ENCODE results near the gene OFD1. TPM values are rescaled to one million over a fixed set of nuclear protein-coding genes. Genes with fewer than 3 reads are reported as not detected.

The OFD1 gene
- total and polyA plus RNA-seq, 2 of the 8 experiments (the other 6 are each of a cell fraction or from before 2014, with no cell fraction given) = 8.0 to 23.4 TPM

DNA sequence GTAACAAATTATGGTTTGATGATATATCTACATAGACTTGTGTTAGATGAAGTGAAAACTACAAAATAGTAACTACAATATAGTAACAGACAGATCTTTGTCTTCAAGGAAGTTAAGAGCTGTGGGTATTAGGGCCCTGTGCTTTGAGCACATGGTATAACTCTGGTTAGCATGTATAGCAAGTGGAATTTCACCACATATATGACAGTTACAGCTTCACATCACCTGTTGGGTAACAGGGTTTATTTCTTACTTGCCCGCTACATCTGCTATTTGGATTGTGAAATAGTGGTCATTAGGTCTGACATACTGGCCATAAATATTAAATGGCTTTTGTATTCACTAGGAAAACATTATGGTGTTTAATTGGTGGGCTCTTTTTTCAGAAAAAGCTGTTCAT, 20.2 kb downstream of the OFD1 start:
- Histone ChIP-seq H3K4me2 (ENCODE audit: insufficient read depth in 1 of 2, low read depth in 2 of 2, low read length in 2 of 2) (no peak overlapping the region), H3K4ac (replicated peaks; ENCODE audit: insufficient read length, low read depth, low read length) (no peak overlapping the region), H2AFZ (ENCODE audit: low read length) (no peak overlapping the region), H3K36me3 (ENCODE audit: control insufficient read depth in 2 of 4, insufficient read depth in 4 of 4, low read length in 3 of 4) (peaks cover 0 to 59% (median 16%) of the 10 kb centered on the region in 4 experiments; a peak in 7 of 8 replicates), H3K27me3 (replicated peaks in 1 of 4; ENCODE audit: control insufficient read depth in 3 of 4, extremely low read depth in 1 of 4, insufficient read depth in 3 of 4, low read length in 3 of 4) (no peaks in the 10 kb centered on the region), H3K4me3 (ENCODE audit: extremely low read depth in 1 of 4, insufficient read depth in 2 of 4, low read depth in 3 of 4, low read length in 4 of 4) (no peak overlapping the region), H4K20me1 (replicated peaks in 1 of 2; ENCODE audit: control insufficient read depth in 1 of 2, insufficient read depth in 2 of 2, low read length in 2 of 2) (no peaks in the 10 kb centered on the region), H3K9ac (replicated peaks in 1 of 4; ENCODE audit: extremely low read depth in 1 of 4, low read depth in 3 of 4, low read length in 3 of 4) (no peak overlapping the region), H3K14ac (ENCODE audit: insufficient read length) (no peak overlapping the region), H3K23me2 (ENCODE audit: low read depth, low read length) (no peaks in the 10 kb centered on the region), H3K23ac (ENCODE audit: insufficient read length) (no peak overlapping the region), H4K5ac (ENCODE audit: insufficient read length, low read depth, low read length) (no peak overlapping the region), H4K91ac (replicated peaks; ENCODE audit: insufficient read length, low read length) (no peak overlapping the region), H2BK5ac (ENCODE audit: low read depth, low read length) (no peak overlapping the region), H3K79me2 (ENCODE audit: control insufficient read depth in 1 of 2, insufficient read depth in 2 of 2, low read length in 2 of 2) (no peaks in the 10 kb centered on the region), H3K79me1 (ENCODE audit: low read depth, low read length) (no peaks in the 10 kb centered on the region), H4K8ac (ENCODE audit: extremely low read depth, insufficient read depth, low read length) (no peak overlapping the region), H3K4me1 (replicated peaks in 1 of 4; ENCODE audit: control insufficient read depth in 3 of 4, insufficient read depth in 4 of 4, low read length in 3 of 4) (peaks cover 0 to 2% (median 0%) of the 10 kb centered on the region in 4 experiments; a peak in 1 of 7 replicates), H3K18ac (ENCODE audit: extremely low read depth, low read length) (no peak overlapping the region), H3K56ac (replicated peaks; ENCODE audit: insufficient read length, low read depth, low read length) (no peak overlapping the region), H2BK12ac (ENCODE audit: low read depth, low read length) (no peak overlapping the region), H3K9me3 (ENCODE audit: insufficient read depth in 2 of 2, low read depth in 1 of 2, low read length in 1 of 2) (no peaks in the 10 kb centered on the region), H3K27ac (ENCODE audit: low read depth, low read length) (no peak overlapping the region), H2BK15ac (ENCODE audit: low read length) (no peak overlapping the region), H2AK5ac (ENCODE audit: low read depth, low read length) (no peak overlapping the region), H2BK120ac (replicated peaks; ENCODE audit: low read depth, low read length) (no peak overlapping the region), H2BK20ac (ENCODE audit: low read length) (no peak overlapping the region)
- ChIA-PET POLR2A (ENCODE audit: partially characterized antibody) (no interaction called here), CTCF (ENCODE audit: partially characterized antibody) (interaction anchor here (1.5 to 1.7 kb wide), 2 partner anchors 8 to 248 kb away, joined by 4 to 8 read pairs; no protein-coding TSS in a partner anchor)
- DNase-seq (ENCODE audit: low read depth in 1 of 2, low spot score in 2 of 2) = no peak
- WGBS, 2 experiments (ENCODE audit: extremely low coverage in 1 of 2, insufficient coverage in 1 of 2, insufficient read length in 1 of 2, insufficient replicate concordance in 2 of 2, low coverage in 1 of 2, low lambda C conversion rate in 2 of 2, missing lambda C conversion rate in 1 of 2) = 86% methylated on average over 1 of the region's 1 CpG; no CpG with 5 or more reads in 1 of the 2 experiments
- no peak for TF ChIP-seq TCF12 (IDR thresholded peaks at IDR 0.05; ENCODE audit: low read depth, low read length)
- TF ChIP-seq YY1 (IDR thresholded peaks at IDR 0.05; ENCODE audit: low read depth, low read length) = no peak
- TF ChIP-seq MAFK (IDR thresholded peaks at IDR 0.05; ENCODE audit: low read depth, low read length) = no peak
- no peak for TF ChIP-seq RAD21 (IDR thresholded peaks at IDR 0.05 in 1 of 2, conservative IDR thresholded peaks at IDR 0.05 in 1 of 2; ENCODE audit: low read depth in 2 of 2, low read length in 2 of 2)
- no peak for TF ChIP-seq JUN (IDR thresholded peaks at IDR 0.05; ENCODE audit: low read depth, low read length)
- no peak for TF ChIP-seq CREB1 (IDR thresholded peaks at IDR 0.05)
- TF ChIP-seq SIX5 (IDR thresholded peaks at IDR 0.05; ENCODE audit: low read depth, low read length) = no peak
- TF ChIP-seq KDM4A (IDR thresholded peaks at IDR 0.05; ENCODE audit: low read depth, low read length, severe bottlenecking) = no peak
- FAIRE-seq = no peak

All from H1 (cell line).